GM19324 (cell line): ENCODE measurements around the gene SPATA13.
A peak's percentile ranks its signal among the peaks of the same experiment; 100 is the strongest.
"Not testable (repeated sequence)": the region's sequence is repeated elsewhere in the genome, so short reads cannot be mapped to it uniquely, and the experiment has no call there.

Experiments
- ATAC-seq: cut with Tn5 transposase; IDR thresholded peaks from one replicate; pipeline ENCODE4 v1.9.1; 2021; ENCODE audit warnings: mild to moderate bottlenecking, moderate library complexity; ENCODE audit not compliant: unreplicated experiment, low FRiP score

The SPATA13 gene

DNA sequence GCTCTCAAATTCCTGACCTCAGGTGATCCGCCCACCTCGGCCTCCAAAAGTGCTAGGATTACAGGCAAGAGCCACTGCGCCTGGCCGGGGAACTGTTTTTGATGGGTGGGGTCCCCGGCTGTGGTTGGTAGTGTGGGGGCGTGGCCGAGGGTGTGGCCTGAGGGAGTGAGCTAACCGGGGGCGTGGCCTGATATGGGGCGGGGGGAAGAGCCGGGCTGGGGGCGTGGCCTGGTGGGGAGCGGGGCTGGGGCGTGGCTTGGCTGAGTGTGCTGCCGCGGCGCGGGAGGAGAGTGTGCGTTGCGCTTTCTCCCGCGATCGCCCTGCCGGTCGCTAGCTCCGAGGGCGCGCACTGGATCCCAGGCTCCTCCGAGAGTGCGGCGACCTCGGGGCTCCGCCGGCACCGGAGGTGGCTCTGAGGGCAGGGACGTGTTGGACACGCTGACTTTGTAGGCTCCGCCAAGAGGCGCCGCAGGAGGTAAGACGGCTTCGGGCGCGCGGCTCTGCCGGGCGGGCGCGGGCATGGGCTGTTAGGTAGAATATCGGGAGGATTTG lies at the start of gene SPATA13:
SPATA13 (plus strand) TSS at position 263 of the 552 bp plus-strand sequence. CDS start 62,210 bp downstream, outside the sequence.
- ATAC-seq = peak; percentile 72

DNA sequence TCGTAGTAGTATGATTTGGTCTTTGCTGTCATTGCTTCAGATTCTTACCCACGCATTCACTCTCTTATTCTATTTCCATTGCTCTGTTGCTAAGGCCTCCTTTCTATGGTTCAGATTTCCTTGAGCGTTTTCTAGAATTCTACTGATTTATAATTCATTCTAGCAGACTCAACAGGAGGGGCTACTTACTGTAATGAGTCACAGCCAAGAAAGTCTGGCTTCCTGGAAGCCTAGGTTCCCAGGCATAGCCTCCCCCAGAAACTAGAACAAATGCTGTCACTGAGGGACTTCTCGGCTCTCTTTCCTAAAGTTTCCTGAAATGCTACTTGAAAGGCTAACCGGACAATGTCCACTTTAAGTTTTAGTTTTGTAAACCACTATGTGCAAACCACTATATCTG lies 47.7 kb upstream of the SPATA13 start:
- no peak for ATAC-seq

DNA sequence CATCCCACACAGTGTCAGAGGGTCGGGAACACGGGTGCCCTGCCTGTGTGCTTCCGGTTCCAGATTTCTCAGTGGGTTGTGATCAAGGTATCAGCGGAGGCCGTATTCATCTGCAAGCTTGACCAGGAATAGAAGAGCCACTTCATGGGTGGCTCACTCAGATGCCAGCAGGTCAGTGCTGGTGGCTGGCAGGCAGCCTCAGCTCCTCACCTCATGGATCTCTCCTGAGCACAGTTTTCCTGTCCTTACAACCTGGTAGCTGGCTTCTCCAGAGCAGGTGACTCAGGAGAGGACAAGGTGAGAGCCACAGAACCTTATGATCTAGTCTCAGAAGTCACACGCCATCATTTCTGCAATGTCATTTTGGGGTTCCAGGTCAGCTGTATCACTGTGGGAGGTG lies 44.8 kb upstream of the SPATA13 start:
- ATAC-seq = no peak

DNA sequence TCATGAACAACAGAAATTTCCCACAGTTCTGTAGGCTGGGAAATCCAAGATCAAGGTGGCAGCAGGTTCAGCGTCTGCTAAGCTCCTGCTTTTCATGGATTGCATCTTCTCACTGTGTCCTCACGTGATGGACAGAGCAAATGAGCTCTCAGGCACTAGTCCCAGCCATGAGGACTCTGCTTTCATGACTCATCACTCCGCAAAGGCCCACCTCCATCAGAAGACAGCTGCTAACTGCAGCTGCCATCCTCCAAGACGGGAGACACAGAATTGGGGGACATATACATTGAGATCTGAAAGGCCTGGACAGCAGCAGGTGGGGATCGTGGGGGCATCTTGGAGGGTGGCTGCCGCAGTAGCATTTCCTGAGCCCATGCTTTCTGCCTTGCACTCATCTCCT lies 44.4 kb upstream of the SPATA13 start:
- no peak for ATAC-seq

DNA sequence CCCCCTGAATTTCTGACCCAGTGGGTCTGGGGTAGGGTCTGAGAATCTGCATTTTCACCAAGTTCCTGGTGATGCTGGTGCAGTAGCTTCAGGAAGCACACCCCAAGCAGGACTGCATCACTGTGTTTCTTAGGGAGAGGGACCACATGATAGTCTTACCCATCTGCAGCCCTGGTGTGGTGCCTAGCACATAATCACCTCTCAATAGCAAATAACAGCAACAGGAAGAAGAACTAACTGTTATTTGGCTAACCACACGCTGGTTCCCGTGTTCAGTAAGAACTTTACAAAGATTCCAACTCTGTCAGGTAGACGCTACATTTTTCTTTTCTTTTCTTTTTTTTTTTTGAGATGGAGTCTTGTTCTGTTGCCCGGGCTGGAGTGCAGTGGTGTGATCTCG lies 41.9 kb upstream of the SPATA13 start:
- ATAC-seq = no peak

GRCh38 chr13:24119626-24120508 lies 40.7 kb upstream of the SPATA13 start:
- no peak for ATAC-seq

- not testable (repeated sequence) for ATAC-seq
Observed at GRCh38 chr13:24122045-24122444, 38.5 kb upstream of the SPATA13 start.

DNA sequence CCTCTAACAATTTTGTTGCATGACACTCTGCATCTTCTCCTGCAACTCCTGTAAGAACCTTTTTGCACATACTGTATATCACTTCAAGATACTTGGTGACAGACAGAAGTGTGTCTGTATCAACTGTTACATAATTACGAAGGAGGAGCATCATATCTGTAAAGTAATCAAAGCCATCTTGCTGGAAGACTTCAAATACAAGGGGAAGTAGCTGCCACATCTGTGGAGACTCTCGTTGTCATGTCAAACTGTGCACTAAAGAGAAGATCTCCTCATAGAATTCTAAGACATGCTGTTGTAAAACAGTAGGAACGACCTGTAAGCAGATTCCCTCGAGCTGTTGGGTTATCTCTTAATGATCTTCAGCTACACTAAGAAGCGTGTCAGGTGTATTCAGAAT lies 38.0 kb upstream of the SPATA13 start:
- ATAC-seq = no peak

- ATAC-seq = no peak
Observed at GRCh38 chr13:24123761-24124160, 36.8 kb upstream of the SPATA13 start.

DNA sequence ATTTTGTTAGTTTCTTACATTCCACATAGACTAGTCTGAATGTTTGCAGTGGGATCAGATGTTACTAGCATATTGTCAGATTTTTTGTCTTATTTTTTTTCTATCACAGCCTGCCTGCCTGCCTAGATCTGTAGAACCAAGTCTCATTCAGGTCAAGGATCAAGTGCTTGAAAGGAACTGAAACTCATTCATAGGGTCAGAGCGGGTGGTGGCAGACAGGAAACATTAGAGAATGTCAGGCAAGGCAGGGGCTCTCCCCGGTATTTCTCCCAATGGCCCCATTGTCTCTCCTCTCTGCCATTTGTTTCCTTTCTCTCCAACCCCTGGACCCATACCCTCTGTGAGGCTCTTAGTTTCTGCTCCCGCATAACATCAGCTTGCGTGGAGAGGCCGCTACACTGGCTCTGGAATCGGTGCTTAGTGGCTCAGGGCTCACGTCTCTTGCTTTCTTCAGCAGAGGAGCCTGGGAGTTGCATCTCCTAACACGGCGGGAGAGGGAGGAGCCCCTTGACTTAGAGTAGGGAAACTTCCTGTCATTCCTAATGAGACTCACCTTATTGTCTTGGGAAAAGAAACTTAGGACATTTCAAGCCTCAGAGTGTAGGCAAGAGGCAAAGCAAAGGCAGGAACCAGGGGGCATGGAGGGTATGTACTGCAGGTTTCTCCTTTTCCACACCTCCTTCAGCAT lies 35.6 kb upstream of the SPATA13 start:
- ATAC-seq = peak; percentile 88

DNA sequence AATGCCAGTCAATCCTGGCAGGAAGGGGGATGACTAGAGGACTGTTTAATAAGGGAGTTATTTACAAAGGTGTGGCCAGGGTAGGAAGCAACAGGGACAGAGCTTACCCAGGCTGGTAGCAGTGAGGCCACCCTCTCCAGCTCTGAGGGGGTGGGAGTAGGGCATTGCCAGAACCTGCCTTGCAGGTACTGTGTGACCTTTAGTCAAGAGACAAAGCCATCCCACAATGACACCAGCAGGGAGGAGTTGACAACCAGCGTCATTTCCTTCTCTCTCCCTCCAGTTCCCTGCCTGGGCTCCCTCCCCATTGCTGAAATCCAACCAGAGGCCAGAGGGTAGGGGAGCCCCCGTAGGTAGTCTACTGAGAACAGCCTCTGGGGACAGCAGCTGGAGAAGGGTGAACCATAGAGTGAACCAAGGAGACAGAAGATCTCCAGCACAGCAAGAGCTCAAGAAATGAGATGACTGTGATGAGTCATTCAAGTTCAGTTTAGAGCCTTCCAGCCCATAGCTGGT lies 33.3 kb upstream of the SPATA13 start:
- ATAC-seq = peak; percentile 40

DNA sequence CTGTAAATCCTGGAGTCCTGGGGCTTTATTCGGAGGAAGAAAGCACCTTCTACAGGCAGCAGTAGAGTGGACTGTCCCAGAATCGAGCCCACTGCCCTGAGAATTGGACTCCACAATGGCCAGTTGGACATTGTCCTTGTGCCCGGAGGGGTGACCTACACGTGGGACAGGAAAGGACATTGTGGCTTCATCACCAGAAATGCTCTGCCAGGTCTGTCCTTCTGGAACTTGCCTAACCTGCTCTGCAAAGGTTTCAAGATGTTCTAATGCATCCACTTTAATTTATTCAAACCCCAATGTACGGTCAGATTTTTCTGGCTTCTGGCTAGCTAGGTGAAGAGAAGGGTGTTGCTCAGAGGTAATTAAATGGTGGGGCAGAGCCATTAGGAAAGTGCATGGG lies 32.4 kb upstream of the SPATA13 start:
- no peak for ATAC-seq

GRCh38 chr13:24128962-24129361 lies 31.6 kb upstream of the SPATA13 start:
- no peak for ATAC-seq

- no peak for ATAC-seq
Observed at GRCh38 chr13:24129914-24130774, 30.4 kb upstream of the SPATA13 start.

- ATAC-seq = no peak
Observed at GRCh38 chr13:24131749-24132148, 28.8 kb upstream of the SPATA13 start.

- no peak for ATAC-seq
Observed at GRCh38 chr13:24133021-24133795, 27.3 kb upstream of the SPATA13 start.

- no peak for ATAC-seq
Observed at GRCh38 chr13:24134231-24134630, 26.3 kb upstream of the SPATA13 start.

GRCh38 chr13:24134757-24135156 lies 25.8 kb upstream of the SPATA13 start:
- no peak for ATAC-seq

- no peak for ATAC-seq
Observed at GRCh38 chr13:24135674-24136300, 24.7 kb upstream of the SPATA13 start.
